A673 (cell line): Measurements from ENCODE around the gene INPPL1. TPM values are rescaled to one million over a fixed set of nuclear protein-coding genes. Genes with fewer than 3 reads are reported as not detected.

ENCODE experiments used
- BruUV-seq: library from RNA; stranded (reverse); fragments of 400-500 nt; replicated peaks from 2 replicates; lab custom pipeline; 2021; lab: Mats Ljungman, UMichigan
- CTCF ChIA-PET: fragments of 300-600 bp; sonication (Branson Sonifier 250); formaldehyde crosslinking; loops from one replicate; lab custom pipeline; 2022; ENCODE audit warnings: antibody characterized with exemption; lab: Charles Lee
- POLR2A ChIA-PET: fragments of 300-600 bp; sonication (Branson Sonifier 250); formaldehyde crosslinking; loops from one replicate; lab custom pipeline; 2022; ENCODE audit warnings: antibody characterized with exemption; ENCODE audit not compliant: low non-redundant PET; lab: Charles Lee
- DNase-seq: peaks from one replicate; pipeline ENCODE4 v3.0.0-alpha.2; 2015; ENCODE audit warnings: low spot score
- H3K27ac ChIP-seq: fragments of 200-600 bp; sonication (generic); 2 replicates; pipeline ENCODE4 v1.5.1; 2016; ENCODE audit warnings: mixed run types, low read depth, mild to moderate bottlenecking, mixed read lengths, antibody characterized with exemption, low read length; ENCODE audit not compliant: poor library complexity, severe bottlenecking
- H3K27me3 ChIP-seq: fragments of 200-600 bp; sonication (generic); replicated peaks from 2 replicates; pipeline ENCODE4 v1.6.1; 2017; ENCODE audit warnings: mixed run types, low read depth, mild to moderate bottlenecking, mixed read lengths, antibody characterized with exemption, low read length; ENCODE audit not compliant: insufficient read depth, poor library complexity
- H3K36me3 ChIP-seq: fragments of 200-600 bp; sonication (generic); 2 replicates; pipeline ENCODE4 v1.6.1; 2016; ENCODE audit warnings: mixed run types, mild to moderate bottlenecking, mixed read lengths, antibody characterized with exemption, low read length; ENCODE audit not compliant: insufficient read depth, poor library complexity, severe bottlenecking
- H3K4me1 ChIP-seq: fragments of 200-600 bp; sonication (generic); 2 replicates; pipeline ENCODE4 v1.6.1; 2017; ENCODE audit warnings: mixed run types, mild to moderate bottlenecking, mixed read lengths, antibody characterized with exemption, low read length; ENCODE audit not compliant: insufficient read depth, poor library complexity, severe bottlenecking
- H3K4me3 ChIP-seq: fragments of 200-600 bp; sonication (generic); 2 replicates; pipeline ENCODE4 v1.5.1; 2016; ENCODE audit warnings: low read depth, mixed run types, mild to moderate bottlenecking, mixed read lengths, low read length; ENCODE audit not compliant: poor library complexity, severe bottlenecking
- H3K9me3 ChIP-seq: fragments of 200-600 bp; sonication (generic); 2 replicates; pipeline ENCODE4 v1.6.1; 2016; ENCODE audit warnings: mixed run types, low read depth, mild to moderate bottlenecking, mixed read lengths, antibody characterized with exemption, low read length; ENCODE audit not compliant: poor library complexity, severe bottlenecking
- CTCF ChIP-seq: fragments of 300-800, 200-600 bp; sonication (generic); conservative IDR thresholded peaks from 2 replicates; pipeline ENCODE4 v1.5.1; 2017; ENCODE audit warnings: low read depth, mild to moderate bottlenecking, antibody characterized with exemption, low read length, moderate library complexity, mixed read lengths
- EZH2 ChIP-seq: fragments of 200-600 bp; sonication (generic); IDR thresholded peaks from 2 replicates; pipeline ENCODE4 v1.6.1; 2017; ENCODE audit warnings: borderline replicate concordance, low read depth, mild to moderate bottlenecking, mixed read lengths, antibody characterized with exemption, low read length; ENCODE audit not compliant: poor library complexity, severe bottlenecking
- intact Hi-C: fragments of 100-400 bp; cut with micrococcal nuclease; formaldehyde crosslinking; loops from one replicate; pipeline ENCODE4 v1.10.0; 2022; ENCODE audit not compliant: unreplicated experiment
- total RNA-seq: library from RNA; stranded (reverse); gene quantifications from 2 replicates; pipeline ENCODE4 v1.2.3, GENCODE V29; 2021

INPPL1 gene
- total RNA-seq, 1 experiment from 2014 or later, result 104 TPM

- intact Hi-C loops, result no loop called here
- TF ChIP-seq EZH2 (no peak), CTCF (no peak)
- no peaks in the 10 kb centered on the region for H3K9me3 ChIP-seq
- no peaks in the 10 kb centered on the region for H3K4me1 ChIP-seq
- no TSS peak for BruUV-seq
- H3K36me3 ChIP-seq, result peaks cover 52% of the 10 kb centered on the region
- H3K27ac ChIP-seq, result no peak overlapping the region
- CTCF ChIA-PET, result no interaction called here
- H3K27me3 ChIP-seq, result peaks cover 2% of the 10 kb centered on the region
- POLR2A ChIA-PET, result no interaction called here
- no peak for DNase-seq
- H3K4me3 ChIP-seq, result no peak overlapping the region
Observed at GRCh38 chr11:72233773-72234513, 9.4 kb downstream of the INPPL1 start.

- TF ChIP-seq EZH2 (no peak), CTCF (no peak)
- H3K36me3 ChIP-seq, result peaks cover 47% of the 10 kb centered on the region
- CTCF ChIA-PET, result interaction anchor here (0.6 kb wide), 1 partner anchor 182 kb away, joined by 8 read pairs; no protein-coding TSS in a partner anchor
Observed at GRCh38 chr11:72234514-72234830, 9.9 kb downstream of the INPPL1 start.

GRCh38 chr11:72234920-72235319, 10.4 kb downstream of the INPPL1 start:
- CTCF ChIA-PET, result interaction anchor here (0.6 kb wide), 1 partner anchor 181 kb away, joined by 8 read pairs; no protein-coding TSS in a partner anchor
- no TSS peak for BruUV-seq
- no peak overlapping the region for H3K4me3 ChIP-seq
- no peak overlapping the region for H3K27ac ChIP-seq
- no peak for DNase-seq
- H3K4me1 ChIP-seq, result no peaks in the 10 kb centered on the region
- intact Hi-C loops, result loop anchor here (5.0 kb wide), 1 partner anchor 197 kb away; the partner anchor contains the start of gene CLPB
- H3K27me3 ChIP-seq, result peaks cover 12% of the 10 kb centered on the region
- TF ChIP-seq EZH2 (no peak), CTCF (no peak)
- H3K36me3 ChIP-seq, result peaks cover 43% of the 10 kb centered on the region
- no peaks in the 10 kb centered on the region for H3K9me3 ChIP-seq
- POLR2A ChIA-PET, result interaction anchor here (0.6 kb wide), 1 partner anchor 9 kb away, joined by 19 read pairs; no protein-coding TSS in a partner anchor

More at GRCh38 chr11:72234514-72234830, 9.9 kb downstream of the INPPL1 start:
- Histone ChIP-seq H3K4me3 (no peak overlapping the region), H3K27me3 (peaks cover 7% of the 10 kb centered on the region), H3K9me3 (no peaks in the 10 kb centered on the region), H3K4me1 (no peaks in the 10 kb centered on the region), H3K27ac (no peak overlapping the region)
- no peak for DNase-seq
- POLR2A ChIA-PET, result interaction anchor here (0.6 kb wide), 1 partner anchor 8 kb away, joined by 19 read pairs; no protein-coding TSS in a partner anchor
- intact Hi-C loops, result no loop called here
- BruUV-seq, result no TSS peak
